IMR-90 (cell line): ENCODE measurements around the gene TELO2. TPM values are rescaled to one million over a fixed set of nuclear protein-coding genes. Genes with fewer than 3 reads are reported as not detected.
A peak's percentile ranks its signal among the peaks of the same experiment; 100 is the strongest.

Experiments
- ATAC-seq: fragments of 200-7000 bp; cut with Tn5 transposase; 2 replicates; pipeline ENCODE4 v1.9.1; 2020; ENCODE audit warnings: low read depth, mild to moderate bottlenecking, moderate library complexity
- BruUV-seq: library from RNA; stranded (reverse); fragments of 400-500 nt; replicated peaks from 2 replicates; lab custom pipeline; 2021; lab: Mats Ljungman, UMichigan
- CTCF ChIA-PET: fragments of 300-600 bp; formaldehyde crosslinking; extraction: SDS; loops from one replicate; lab custom pipeline; 2021; ENCODE audit warnings: antibody characterized with exemption; lab: Yijun Ruan, JAX
- POLR2A ChIA-PET: fragments of 300-600 bp; sonication (Branson Sonifier 250); formaldehyde crosslinking; loops from one replicate; lab custom pipeline; 2022; ENCODE audit warnings: antibody characterized with exemption; ENCODE audit not compliant: unreplicated experiment; lab: Charles Lee
- DNase-seq: peaks from one replicate; pipeline ENCODE4 v3.0.0; 2013
- H2AFZ ChIP-seq: replicated peaks from 2 replicates; pipeline ENCODE3; 2013; ENCODE audit warnings: low read length, mild to moderate bottlenecking; ENCODE audit not compliant: poor library complexity
- H2AK5ac ChIP-seq: 2 replicates; pipeline ENCODE4 v1.6.1; 2013; ENCODE audit warnings: low read depth, low read length, inconsistent platforms
- H2AK9ac ChIP-seq: replicated peaks from 2 replicates; pipeline ENCODE3; 2013; ENCODE audit warnings: mild to moderate bottlenecking, low read depth, low read length, moderate library complexity; ENCODE audit not compliant: poor library complexity
- H2BK120ac ChIP-seq: 2 replicates; pipeline ENCODE4 v1.6.1; 2013; ENCODE audit warnings: low read depth, low read length, inconsistent platforms
- H2BK15ac ChIP-seq: 3 replicates; pipeline ENCODE4 v1.6.1; 2013; ENCODE audit warnings: low read depth, low read length, inconsistent platforms
- H2BK20ac ChIP-seq: 2 replicates; pipeline ENCODE4 v1.6.1; 2013; ENCODE audit warnings: low read depth, mild to moderate bottlenecking, inconsistent platforms, low read length, moderate library complexity
- H2BK5ac ChIP-seq: 2 replicates; pipeline ENCODE4 v1.6.1; 2013; ENCODE audit warnings: mild to moderate bottlenecking, low read depth, low read length, inconsistent platforms; ENCODE audit not compliant: poor library complexity, severe bottlenecking
- H3K14ac ChIP-seq: replicated peaks from 2 replicates; pipeline ENCODE4 v1.6.1; 2013; ENCODE audit warnings: low read depth, low read length, inconsistent platforms
- H3K18ac ChIP-seq: 2 replicates; pipeline ENCODE4 v1.6.1; 2013; ENCODE audit warnings: low read depth, low read length, control low read depth
- H3K23ac ChIP-seq: 2 replicates; pipeline ENCODE4 v1.6.1; 2013; ENCODE audit warnings: low read depth, low read length, inconsistent platforms
- H3K27ac ChIP-seq: 2 replicates; pipeline ENCODE4 v1.5.1; 2013; ENCODE audit warnings: mild to moderate bottlenecking, control low read depth, low read length; ENCODE audit not compliant: insufficient read depth
- H3K27me3 ChIP-seq: 2 replicates; pipeline ENCODE4 v1.6.1; 2013; ENCODE audit warnings: low read length; ENCODE audit not compliant: control insufficient read depth, insufficient read depth
- H3K36me3 ChIP-seq: 2 replicates; pipeline ENCODE4 v1.6.1; 2013; ENCODE audit warnings: low read length, mixed read lengths; ENCODE audit not compliant: control insufficient read depth, insufficient read depth
- H3K4ac ChIP-seq: 2 replicates; pipeline ENCODE4 v1.6.1; 2013; ENCODE audit warnings: low read depth, low read length, inconsistent platforms
- H3K4me1 ChIP-seq: 2 replicates; pipeline ENCODE4 v1.6.1; 2013; ENCODE audit warnings: low read length, mixed read lengths; ENCODE audit not compliant: control insufficient read depth, insufficient read depth
- H3K4me2 ChIP-seq: 2 replicates; pipeline ENCODE4 v1.6.1; 2013; ENCODE audit warnings: low read depth, mild to moderate bottlenecking, control low read depth, low read length, moderate library complexity
- H3K4me3 ChIP-seq: 2 replicates; pipeline ENCODE4 v1.5.1; 2013; ENCODE audit warnings: low read depth, mild to moderate bottlenecking, control low read depth, low read length, moderate library complexity; ENCODE audit not compliant: insufficient read depth
- H3K56ac ChIP-seq: 2 replicates; pipeline ENCODE4 v1.6.1; 2013; ENCODE audit warnings: low read length, inconsistent platforms; ENCODE audit not compliant: insufficient read depth; ENCODE audit errors: extremely low read depth
- H3K79me1 ChIP-seq, 2 experiments: 2 replicates each; pipeline ENCODE4 v1.6.1; 2013; ENCODE audit warnings: low read length in 2 of 2, inconsistent platforms in 1 of 2, low read depth in 1 of 2
- H3K9ac ChIP-seq: 2 replicates; pipeline ENCODE4 v1.6.1; 2013; ENCODE audit warnings: low read depth, low read length, control low read depth
- H3K9me1 ChIP-seq: 2 replicates; pipeline ENCODE4 v1.6.1; 2013; ENCODE audit warnings: low read length, inconsistent platforms; ENCODE audit not compliant: insufficient read depth
- H3K9me3 ChIP-seq: 2 replicates; pipeline ENCODE4 v1.6.1; 2013; ENCODE audit warnings: low read length; ENCODE audit not compliant: control insufficient read depth, insufficient read depth
- H4K20me1 ChIP-seq: 2 replicates; pipeline ENCODE4 v1.6.1; 2013; ENCODE audit warnings: low read length, inconsistent platforms; ENCODE audit not compliant: insufficient read depth
- H4K5ac ChIP-seq: 2 replicates; pipeline ENCODE4 v1.6.1; 2013; ENCODE audit warnings: mild to moderate bottlenecking, low read depth, low read length, control low read depth
- H4K8ac ChIP-seq, 2 experiments: 2 replicates each; pipeline ENCODE4 v1.6.1; 2013; ENCODE audit warnings: low read depth in 2 of 2, low read length in 2 of 2, control low read depth in 1 of 2, inconsistent platforms in 1 of 2
- H4K91ac ChIP-seq: 2 replicates; pipeline ENCODE4 v1.6.1; 2013; ENCODE audit warnings: low read depth, low read length, inconsistent platforms; ENCODE audit not compliant: insufficient read depth
- BHLHE40 ChIP-seq: fragments of 150-350 bp; IDR thresholded peaks from 2 replicates; pipeline ENCODE4 v1.6.1; 2016; ENCODE audit warnings: mild to moderate bottlenecking, low read depth, low read length
- CEBPB ChIP-seq: IDR thresholded peaks from 2 replicates; pipeline ENCODE4 v1.6.1; 2012; ENCODE audit warnings: low read depth, low read length, improper control_type of control experiment
- CHD1 ChIP-seq: IDR thresholded peaks from 2 replicates; pipeline ENCODE4 v1.6.1; 2012; ENCODE audit warnings: low read depth, low read length, improper control_type of control experiment
- CTCF ChIP-seq: conservative IDR thresholded peaks from 2 replicates; pipeline ENCODE4 v1.5.1; 2012; ENCODE audit warnings: mild to moderate bottlenecking, low read depth, low read length, improper control_type of control experiment
- ELK1 ChIP-seq: fragments of 150-350 bp; IDR thresholded peaks from 2 replicates; pipeline ENCODE4 v1.6.1; 2016; ENCODE audit warnings: low read depth, mild to moderate bottlenecking, low read length, moderate library complexity, borderline replicate concordance
- FOS ChIP-seq: fragments of 150-350 bp; IDR thresholded peaks from 2 replicates; pipeline ENCODE4 v1.6.1; 2016; ENCODE audit warnings: low read depth, low read length
- MAFK ChIP-seq: IDR thresholded peaks from 2 replicates; pipeline ENCODE4 v1.6.1; 2012; ENCODE audit warnings: low read depth, low read length, improper control_type of control experiment
- MAZ ChIP-seq: IDR thresholded peaks from 2 replicates; pipeline ENCODE4 v1.6.1; 2012; ENCODE audit warnings: low read depth, mild to moderate bottlenecking, low read length, improper control_type of control experiment, moderate library complexity, borderline replicate concordance
- MXI1 ChIP-seq: IDR thresholded peaks from 2 replicates; pipeline ENCODE4 v1.6.1; 2012; ENCODE audit warnings: low read depth, mild to moderate bottlenecking, low read length, moderate library complexity, borderline replicate concordance
- NFE2L2 ChIP-seq: fragments of 150-350 bp; IDR thresholded peaks from 2 replicates; pipeline ENCODE4 v1.6.1; 2016; ENCODE audit warnings: low read depth, mild to moderate bottlenecking, low read length
- POLR2A ChIP-seq: IDR thresholded peaks from 2 replicates; pipeline ENCODE4 v1.6.1; 2012; ENCODE audit warnings: mild to moderate bottlenecking, low read depth, low read length
- RAD21 ChIP-seq: IDR thresholded peaks from 2 replicates; pipeline ENCODE4 v1.6.1; 2012; ENCODE audit warnings: low read length, improper control_type of control experiment
- RCOR1 ChIP-seq: IDR thresholded peaks from 2 replicates; pipeline ENCODE4 v1.6.1; 2012; ENCODE audit warnings: mild to moderate bottlenecking, low read length, improper control_type of control experiment; ENCODE audit not compliant: insufficient replicate concordance
- RFX5 ChIP-seq: IDR thresholded peaks from 2 replicates; pipeline ENCODE4 v1.8.0; 2012; ENCODE audit warnings: low read depth, mild to moderate bottlenecking, low read length, moderate library complexity
- SMC3 ChIP-seq: fragments of 150-350 bp; IDR thresholded peaks from 2 replicates; pipeline ENCODE4 v1.6.1; 2016; ENCODE audit warnings: low read depth, mild to moderate bottlenecking, antibody characterized with exemption, low read length, moderate library complexity
- USF2 ChIP-seq: fragments of 150-350 bp; IDR thresholded peaks from 2 replicates; pipeline ENCODE4 v1.6.1; 2017; ENCODE audit warnings: mild to moderate bottlenecking, antibody characterized with exemption, low read length, low read depth
- WGBS, 2 experiments: methylation state at CpG; one replicate each; pipeline versions ENCODE4 v1.1.5 to v1.1.7; 2013; ENCODE audit warnings: missing lambda C conversion rate in 2 of 2; ENCODE audit not compliant: insufficient read length in 1 of 2; ENCODE audit errors: extremely low coverage in 2 of 2; 5-methylcytosine and 5-hydroxymethylcytosine counted together
- dilution Hi-C: fragments of 300-500 bp; cut with HindIII; formaldehyde crosslinking; loops from one replicate; pipeline ENCODE4 v1.14.3; 2018; ENCODE audit warnings: low sequenced_read_pairs; ENCODE audit not compliant: unreplicated experiment
- in situ Hi-C: fragments of 300-500 bp; cut with MboI; formaldehyde crosslinking; loops from 3 replicates; pipeline ENCODE4 v1.14.3; 2019; ENCODE audit warnings: low sequenced_read_pairs, inconsistent platforms, mixed read lengths
- intact Hi-C: fragments of 100-400 bp; cut with micrococcal nuclease; formaldehyde crosslinking; loops from 2 replicates; pipeline ENCODE4 v1.10.0; 2022
- polyA plus RNA-seq, 3 experiments: library from polyadenylated mRNA; depleted of rRNA; stranded (reverse); fragments of >200 nt; gene quantifications; 2 replicates each; pipeline ENCODE4 v1.2.3, GENCODE V29; 2012; ENCODE audit warnings: low replicate concordance in 1 of 3
- total RNA-seq: library from RNA; depleted of rRNA; stranded (reverse); fragments of >200 nt; gene quantifications from 2 replicates; pipeline ENCODE4 v1.2.3, GENCODE V29; 2012

Gene TELO2
- total and polyA plus RNA-seq, 2 of the 4 experiments (the other 2 are of a cell fraction) = 6.6 to 26.6 TPM

GRCh38 chr16:1447965-1448364, 45.2 kb upstream of the TELO2 start:
- intact Hi-C loops = no loop called here
- Histone ChIP-seq H4K5ac (no peak overlapping the region), H2BK15ac (no peak overlapping the region), H3K14ac (no peak overlapping the region), H3K4me1 (no peaks in the 10 kb centered on the region), H3K23ac (no peak overlapping the region), H3K27ac (no peak overlapping the region), H3K4ac (no peak overlapping the region), H2BK20ac (no peak overlapping the region), H3K9me1 (no peaks in the 10 kb centered on the region), H4K20me1 (no peaks in the 10 kb centered on the region), H3K4me2 (no peak overlapping the region), H2BK5ac (no peak overlapping the region), H3K27me3 (no peaks in the 10 kb centered on the region), H3K36me3 (peaks cover 34% of the 10 kb centered on the region), H3K56ac (no peak overlapping the region), H3K79me1 (no peaks in the 10 kb centered on the region), H3K9ac (no peak overlapping the region), H2BK120ac (no peak overlapping the region), H2AFZ (no peak overlapping the region), H4K8ac (no peak overlapping the region), H3K4me3 (no peak overlapping the region), H2AK5ac (no peak overlapping the region), H4K91ac (no peak overlapping the region), H2AK9ac (peak overlapping the region; percentile 16), H3K18ac (no peak overlapping the region), H3K9me3 (no peaks in the 10 kb centered on the region)
- CTCF ChIA-PET = no interaction called here
- DNase-seq = no peak
- no peak for ATAC-seq
- WGBS, 2 experiments = 100% methylated on average over 8 of the region's 11 CpGs; no CpG with 5 or more reads in 1 of the 2 experiments
- dilution Hi-C loops = no loop called here
- in situ Hi-C loops = no loop called here
- BruUV-seq = no TSS peak
- POLR2A ChIA-PET = interaction anchor here (1.1 kb wide), 1 partner anchor 27 kb away, joined by 3 read pairs; the partner anchor contains the start of gene UQCC4
- no peak for TF ChIP-seq BHLHE40
- TF ChIP-seq MXI1 = no peak
- no peak for TF ChIP-seq RAD21
- no peak for TF ChIP-seq FOS
- no peak for TF ChIP-seq MAFK
- TF ChIP-seq USF2 = no peak
- no peak for TF ChIP-seq CEBPB
- no peak for TF ChIP-seq CTCF
- no peak for TF ChIP-seq MAZ
- TF ChIP-seq ELK1 = no peak
- no peak for TF ChIP-seq NFE2L2
- no peak for TF ChIP-seq POLR2A
- TF ChIP-seq RCOR1 = no peak
- TF ChIP-seq SMC3 = no peak
- TF ChIP-seq CHD1 = no peak
- no peak for TF ChIP-seq RFX5
